COLO668 (cell line): ENCODE results near the gene FTCD.

Experiments
- DNase-seq: peaks from one replicate; lab custom pipeline; 2025; ENCODE audit not compliant: unreplicated experiment; lab: John Stamatoyannopoulos, UW

The FTCD gene

DNA sequence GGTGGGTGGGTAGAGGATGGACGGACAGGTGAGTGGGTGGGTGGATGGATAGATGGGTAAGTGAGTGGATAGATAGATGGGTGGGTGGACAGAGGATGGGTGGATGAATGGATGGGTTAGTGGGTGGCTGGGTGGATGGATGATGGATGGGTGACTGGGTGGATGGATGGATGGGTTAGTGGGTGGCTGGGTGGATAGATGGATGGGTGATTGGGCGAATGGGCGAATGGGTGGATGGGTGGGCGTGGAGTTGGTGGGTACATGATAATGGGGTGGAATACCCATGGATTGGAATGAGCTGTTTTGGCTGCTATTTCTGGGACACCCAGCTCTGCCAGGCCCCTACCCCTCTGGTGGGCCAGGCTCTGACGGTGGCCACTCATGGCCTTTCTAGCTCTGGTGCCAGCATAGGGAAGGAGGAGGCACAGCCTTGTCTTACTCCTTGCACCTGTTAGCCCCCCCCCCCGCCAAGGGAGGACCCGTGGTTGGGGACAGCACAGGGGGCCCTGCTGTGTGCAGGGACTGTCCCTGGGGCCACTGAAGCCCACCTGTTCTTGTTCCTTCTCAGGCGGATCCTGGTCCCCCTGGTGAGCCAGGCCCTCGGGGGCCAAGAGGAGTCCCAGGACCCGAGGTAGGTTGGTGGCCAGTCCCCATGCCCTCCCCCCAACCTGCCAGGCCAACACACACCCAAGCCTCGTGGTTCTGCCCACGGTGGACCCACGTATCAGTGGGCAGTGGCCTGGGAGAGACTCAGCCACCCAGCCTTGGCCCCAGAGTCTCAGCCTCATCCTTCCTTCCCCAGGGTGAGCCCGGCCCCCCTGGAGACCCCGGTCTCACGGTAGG is 31.1 kb downstream of the FTCD start:
- no peak for DNase-seq

DNA sequence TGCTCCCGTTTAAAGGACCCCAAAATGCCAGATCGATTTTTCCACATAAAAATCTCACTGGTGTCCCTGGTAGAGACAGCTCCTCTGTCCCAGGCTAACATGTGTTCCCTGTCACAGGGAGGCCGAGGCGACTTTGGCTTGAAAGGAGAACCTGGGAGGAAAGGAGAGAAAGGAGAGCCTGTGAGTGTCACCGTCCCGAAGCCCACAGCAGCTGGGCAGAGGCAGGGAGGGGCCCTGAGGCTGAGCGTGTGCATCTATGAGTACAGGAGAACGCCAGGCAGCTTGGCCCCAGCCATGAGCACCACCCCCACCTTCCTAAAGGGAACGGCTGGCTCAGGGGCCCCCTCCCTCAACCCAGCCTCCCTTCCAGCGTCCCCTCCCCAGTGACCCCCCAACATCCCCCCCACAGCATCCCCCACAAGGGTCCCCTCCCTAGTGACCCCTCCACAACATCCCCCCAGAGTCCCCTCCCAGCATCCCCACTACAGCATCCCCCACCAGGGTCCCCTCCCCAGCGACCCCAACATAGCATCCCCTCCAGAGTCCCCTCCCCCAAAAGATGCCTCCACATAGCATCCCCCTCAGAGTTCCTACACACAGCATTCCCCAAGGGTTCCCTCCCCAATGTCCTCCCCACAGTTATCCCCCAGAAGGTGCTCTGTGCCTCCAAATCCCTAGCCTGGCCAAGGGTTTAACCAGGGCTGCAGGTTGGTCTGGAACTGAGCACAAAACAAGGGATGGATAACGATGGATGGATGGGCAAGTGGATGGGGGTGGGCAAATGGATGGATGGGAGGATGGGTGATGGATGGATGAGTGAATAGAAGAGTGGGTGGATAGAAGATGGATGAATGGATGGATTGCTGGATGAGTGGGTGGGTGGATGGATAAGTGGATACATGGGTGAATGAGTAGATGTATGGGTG is 32.4 kb downstream of the FTCD start:
- no peak for DNase-seq

DNA sequence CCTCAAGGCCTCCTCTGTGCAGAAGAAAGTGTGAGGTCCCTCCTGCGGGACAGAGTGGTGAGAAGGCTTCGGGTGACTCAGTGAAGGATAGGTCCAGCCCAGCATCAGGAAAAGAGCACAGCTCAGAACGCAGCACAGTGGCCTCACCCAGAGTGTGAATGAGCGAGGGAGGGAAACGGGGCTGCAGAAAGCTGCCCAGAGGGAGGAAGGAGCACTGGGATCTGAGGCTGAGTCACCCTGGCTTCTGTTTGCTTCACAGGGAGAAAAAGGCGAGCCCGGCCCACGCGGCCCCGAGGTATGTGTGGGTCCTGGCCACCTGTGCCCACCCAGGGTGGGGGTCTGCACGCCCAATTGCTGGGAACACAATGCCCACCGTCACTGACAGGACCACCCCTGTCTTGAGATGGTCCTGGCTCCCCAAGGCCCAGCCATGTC is 33.1 kb downstream of the FTCD start:
- DNase-seq = no peak

DNA sequence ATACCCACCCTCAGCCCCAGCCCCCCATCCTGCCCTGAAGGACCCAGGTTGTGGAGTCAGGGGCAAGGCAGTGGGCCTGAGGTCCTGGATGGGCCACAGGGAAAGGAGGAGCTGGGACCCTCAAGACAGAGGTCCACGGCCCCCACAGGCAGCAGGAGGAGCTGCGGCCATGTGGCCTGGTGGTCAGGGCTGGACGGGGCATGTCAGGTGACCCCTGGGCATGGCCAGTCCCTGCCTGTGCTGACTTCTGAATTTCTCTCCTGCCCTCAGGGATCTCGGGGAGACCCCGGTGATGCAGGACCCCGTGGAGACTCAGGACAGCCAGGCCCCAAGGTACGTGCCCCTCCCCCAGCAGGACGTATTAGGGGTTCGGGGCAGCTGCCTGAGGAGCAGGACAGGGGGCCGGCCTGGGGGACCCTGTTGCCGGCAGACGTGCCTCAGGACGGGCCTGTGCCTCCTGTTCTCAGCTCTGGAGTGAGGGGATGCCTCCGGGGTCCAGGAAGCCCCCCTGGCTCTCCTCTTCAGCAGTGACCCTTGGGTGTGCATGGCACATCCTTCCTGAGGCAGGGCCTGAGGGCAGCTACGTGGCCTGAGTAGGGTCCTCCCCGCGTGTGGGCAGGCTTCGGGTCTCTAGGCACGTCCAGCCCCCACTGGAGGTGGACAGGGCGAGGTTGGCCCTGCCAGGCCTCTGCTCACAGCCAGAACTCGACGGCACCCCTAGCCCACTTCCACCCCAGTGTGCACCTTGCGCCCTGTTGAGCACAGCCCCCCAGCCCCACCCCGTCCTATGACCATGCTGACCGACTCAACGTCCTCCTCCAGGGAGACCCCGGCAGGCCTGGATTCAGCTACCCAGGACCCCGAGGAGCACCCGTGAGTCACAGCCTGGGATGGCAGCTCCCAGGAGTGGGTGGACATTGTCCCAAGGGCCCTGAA is 33.8 kb downstream of the FTCD start:
- DNase-seq = no peak

GRCh38 chr21:46120301-46121285 is 34.8 kb downstream of the FTCD start:
- DNase-seq = no peak

DNA sequence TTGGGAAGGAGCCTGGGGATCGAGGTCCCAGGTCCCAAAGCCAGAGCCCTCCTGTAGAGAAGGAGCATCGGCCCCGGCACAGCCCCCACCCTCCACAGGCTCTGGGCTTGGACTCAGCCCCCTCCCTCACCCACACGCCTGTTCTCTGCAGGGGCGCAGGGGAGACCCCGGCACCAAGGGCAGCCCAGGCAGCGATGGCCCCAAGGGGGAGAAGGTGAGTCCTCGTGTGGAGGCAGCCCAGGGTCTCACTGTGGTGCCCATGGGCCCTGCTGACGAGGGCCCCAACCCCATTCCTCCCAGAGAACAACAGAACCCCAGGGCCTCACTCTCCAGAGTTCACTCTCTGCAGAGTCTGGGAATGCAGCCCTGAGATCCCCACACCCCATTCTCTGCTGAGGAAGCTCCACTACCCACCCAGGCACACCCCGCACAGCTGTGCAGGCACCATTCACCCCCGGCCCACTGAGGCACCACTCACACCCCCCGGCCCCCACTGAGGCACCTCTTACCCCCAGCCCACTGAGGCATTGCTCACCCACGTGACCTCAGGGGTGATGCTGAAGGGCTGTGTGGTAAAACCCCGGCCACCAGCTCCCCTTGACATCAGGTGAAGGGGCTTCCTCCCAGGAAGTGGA is 35.6 kb downstream of the FTCD start:
- DNase-seq = no peak

- no peak for DNase-seq
Measured at GRCh38 chr21:46119144-46119636, 36.2 kb downstream of the FTCD start.

GRCh38 chr21:46118316-46119143 is 36.8 kb downstream of the FTCD start:
- DNase-seq = no peak

- no peak for DNase-seq
Measured at GRCh38 chr21:46117586-46118315, 37.6 kb downstream of the FTCD start.

DNA sequence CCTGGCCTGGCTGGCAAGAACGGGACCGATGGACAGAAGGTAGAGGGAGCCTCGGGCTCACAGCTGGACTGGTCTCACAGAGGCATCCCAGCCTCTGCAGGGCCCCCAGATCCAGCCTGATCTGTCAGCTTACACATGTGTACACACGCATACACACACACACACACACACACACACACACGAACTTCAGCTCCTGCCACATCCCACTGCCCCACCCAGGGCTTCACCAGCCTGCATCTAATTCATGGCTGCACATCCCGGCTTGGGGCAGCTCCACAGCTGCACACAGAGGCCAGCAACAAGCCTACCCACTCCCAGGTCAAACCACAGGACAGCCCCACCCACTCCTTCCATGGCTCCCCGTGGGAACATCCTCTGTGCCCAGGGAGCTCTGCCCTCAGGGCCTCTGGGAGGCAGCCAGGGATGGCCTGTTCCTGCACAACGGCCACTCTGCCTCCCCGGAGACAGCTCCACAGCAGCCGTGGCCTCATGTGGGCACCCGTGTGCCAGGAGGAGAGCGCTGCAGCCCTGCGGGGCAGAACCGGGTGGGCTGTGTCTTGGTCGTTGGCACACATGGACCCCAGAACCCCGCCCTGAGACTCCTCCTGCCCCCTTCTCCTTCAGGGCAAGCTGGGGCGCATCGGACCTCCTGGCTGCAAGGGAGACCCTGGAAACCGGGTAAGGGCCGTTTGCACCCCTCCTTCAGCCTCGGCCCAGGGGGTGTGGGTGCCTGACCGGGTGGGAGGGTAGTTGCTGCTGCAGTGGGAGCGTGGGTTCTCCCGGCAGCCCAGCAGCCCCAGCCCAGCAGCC is 38.4 kb downstream of the FTCD start:
- DNase-seq = no peak

GRCh38 chr21:46116189-46116775 is 39.1 kb downstream of the FTCD start:
- no peak for DNase-seq

- DNase-seq = no peak
Measured at GRCh38 chr21:46115441-46116188, 39.8 kb downstream of the FTCD start.

DNA sequence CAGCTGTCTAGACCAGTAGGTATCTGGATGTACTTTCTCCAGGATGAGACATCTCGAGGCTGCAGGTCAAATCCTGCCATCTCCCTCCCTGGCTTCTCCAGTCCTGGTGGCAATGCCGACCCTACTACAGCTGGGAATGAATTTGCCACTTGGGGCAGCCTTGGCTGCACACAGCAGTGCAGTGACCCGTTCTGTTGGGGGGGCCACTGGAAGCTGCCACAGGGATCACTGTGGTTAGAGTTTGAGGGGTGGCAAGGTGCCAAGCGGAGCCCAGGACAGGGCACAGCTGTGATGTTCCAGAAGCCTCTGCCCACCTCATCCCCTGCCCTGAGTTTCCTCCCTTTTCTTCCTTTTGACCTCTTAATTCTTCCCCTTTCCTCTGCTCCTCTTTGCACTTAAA is 40.4 kb downstream of the FTCD start:
- DNase-seq = no peak

GRCh38 chr21:46113497-46114176 is 41.7 kb downstream of the FTCD start:
- no peak for DNase-seq

DNA sequence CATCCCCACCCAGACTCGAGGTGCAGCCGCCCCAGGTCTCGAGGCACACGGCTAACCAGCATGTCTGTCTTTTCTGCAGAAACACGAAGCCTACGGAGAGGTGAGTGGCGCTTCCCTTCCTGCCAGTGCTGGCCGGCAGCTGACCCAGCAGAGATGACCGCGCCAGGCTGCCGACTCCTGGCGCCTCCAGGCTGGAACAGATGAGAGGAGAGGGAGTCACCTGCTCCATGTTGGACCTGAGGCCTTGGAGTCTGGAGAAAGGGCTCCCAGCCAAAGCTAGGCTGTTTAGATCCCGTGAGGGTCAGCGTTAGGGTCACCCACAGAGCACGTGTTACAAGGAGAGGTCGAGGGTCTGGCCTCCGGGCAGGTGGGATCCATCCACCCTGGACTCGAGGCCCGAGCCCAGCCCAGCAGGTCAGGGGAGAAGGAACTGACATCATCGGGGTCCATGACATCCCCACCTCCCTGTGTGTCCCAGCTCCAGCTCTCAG is 42.6 kb downstream of the FTCD start:
- DNase-seq = no peak
